Pancreas (tissue), 10 donors: ENCODE measurements around the gene ARHGEF7. TPM values are rescaled to one million over a fixed set of nuclear protein-coding genes. Genes with fewer than 3 reads are reported as not detected.

Experiments
- ATAC-seq, 4 donors: fragments of 200-7000 bp; cut with Tn5 transposase; one replicate each; pipeline versions ENCODE4 v1.8.0 to v1.9.1; 2020; ENCODE audit warnings: mild to moderate bottlenecking in 4 of 4, moderate library complexity in 4 of 4
- DNase-seq, 6 donors: peaks; one replicate each; pipeline ENCODE4 v3.0.0-alpha.2; 2020
- FAIRE-seq: peaks from 2 replicates; lab custom pipeline; 2012; peaks lifted over from hg19 to GRCh38; lab: Jason Lieb, UNC
- H3K27ac ChIP-seq, 4 donors: fragments of 200-600 bp; sonication (generic); 1 replicate in 3 of 4; 2 replicates in 1 of 4; pipeline versions ENCODE4 v1.5.0 to v1.8.0; 2020
- H3K27me3 ChIP-seq, 4 donors: fragments of 200-600 bp; one replicate each; pipeline ENCODE4 v1.8.0; 2021
- H3K36me3 ChIP-seq, 3 donors: fragments of 200-600 bp; sonication (generic) in 1 of 3; one replicate each; pipeline versions ENCODE4 v1.5.0 to v1.8.0; 2020 to 2021
- H3K4me1 ChIP-seq, 3 donors: fragments of 200-600 bp; one replicate each; pipeline ENCODE4 v1.8.0; 2021
- H3K4me3 ChIP-seq, 4 donors: fragments of 200-600 bp; sonication (generic) in 2 of 4; one replicate each; pipeline versions ENCODE4 v1.5.0 to v1.8.0; 2020 to 2021
- H3K9me3 ChIP-seq, 4 donors: fragments of 200-600 bp; one replicate each; pipeline ENCODE4 v1.8.0; 2021
- CTCF ChIP-seq, 4 donors: fragments of 200-600 bp; sonication (generic) in 3 of 4; IDR thresholded peaks; one replicate each; pipeline versions ENCODE4 v1.5.0 to v1.8.0; 2021; ENCODE audit warnings: antibody characterized with exemption in 4 of 4
- WGBS, 2 donors: extraction: QIAGEN DNeasy Blood & Tissue Kit; methylation state at CpG; one replicate each; pipeline ENCODE4 v1.1.7; 2013; 5-methylcytosine and 5-hydroxymethylcytosine counted together
- intact Hi-C, 3 donors: fragments of 100-400 bp; cut with DNase I; formaldehyde crosslinking; loops; one replicate each; pipeline versions ENCODE4 v1.11.1 to v1.14.2; 2022
- polyA plus RNA-seq, 2 donors: library from polyadenylated mRNA; stranded (reverse); fragments of 200-250 nt; gene quantifications; one replicate each; pipeline ENCODE4 v1.2.3, GENCODE V29; 2013
- total RNA-seq, 6 donors: library from RNA; stranded (reverse); fragmentation: NEBNext Ultra II Directional in 4 of 6; extraction: Animal tissue kit (Norgen Biotek cat#: 25700) in 4 of 6; gene quantifications; one replicate each; pipeline versions ENCODE4 v1.2.1 to v1.2.4, GENCODE V29; 2021 to 2023
- donor health status: healthy with polysubstance abuse.
- donor health status: DM: no; HTN: no; CAD: no; lungs with moderate emphysema.
- donor health status: DM: no; HTN: no; CAD: no.
- donor health status: control.
- donor health status: control.
- donor health status: Bipolar disorder and iron deficiency.
- donor health status: DM: yes; HTN: yes; CAD: no.
- donor health status: DM: no; HTN: no; CAD: no.
- donor health status: DM: no; HTN: no; CAD: no.
- donor health status: DM: yes; HTN: yes; CAD: no.

Gene ARHGEF7
- total and polyA plus RNA-seq, 8 donors, result 13.4 to 37.7 (median 22.2) TPM

GRCh38 chr13:111225166-111225565 lies 110.1 kb downstream of the ARHGEF7 start:
- ATAC-seq, result no peak
- Histone ChIP-seq H3K9me3 (no peaks in the 10 kb centered on the region), H3K36me3 (no peaks in the 10 kb centered on the region), H3K27ac (no peak overlapping the region), H3K27me3 (no peaks in the 10 kb centered on the region), H3K4me3 (no peak overlapping the region), H3K4me1 (no peaks in the 10 kb centered on the region)
- no peak for TF ChIP-seq CTCF (IDR thresholded peaks at IDR 0.05)
- 92% methylated on average over 6 of the region's 6 CpGs for WGBS, 2 donors
- no peak for DNase-seq
- no peak for FAIRE-seq
- intact Hi-C loops, result loop anchor here in 1 of 3 donors (10.0 kb wide), 1 partner anchor 150 kb away; no protein-coding TSS in a partner anchor

DNA sequence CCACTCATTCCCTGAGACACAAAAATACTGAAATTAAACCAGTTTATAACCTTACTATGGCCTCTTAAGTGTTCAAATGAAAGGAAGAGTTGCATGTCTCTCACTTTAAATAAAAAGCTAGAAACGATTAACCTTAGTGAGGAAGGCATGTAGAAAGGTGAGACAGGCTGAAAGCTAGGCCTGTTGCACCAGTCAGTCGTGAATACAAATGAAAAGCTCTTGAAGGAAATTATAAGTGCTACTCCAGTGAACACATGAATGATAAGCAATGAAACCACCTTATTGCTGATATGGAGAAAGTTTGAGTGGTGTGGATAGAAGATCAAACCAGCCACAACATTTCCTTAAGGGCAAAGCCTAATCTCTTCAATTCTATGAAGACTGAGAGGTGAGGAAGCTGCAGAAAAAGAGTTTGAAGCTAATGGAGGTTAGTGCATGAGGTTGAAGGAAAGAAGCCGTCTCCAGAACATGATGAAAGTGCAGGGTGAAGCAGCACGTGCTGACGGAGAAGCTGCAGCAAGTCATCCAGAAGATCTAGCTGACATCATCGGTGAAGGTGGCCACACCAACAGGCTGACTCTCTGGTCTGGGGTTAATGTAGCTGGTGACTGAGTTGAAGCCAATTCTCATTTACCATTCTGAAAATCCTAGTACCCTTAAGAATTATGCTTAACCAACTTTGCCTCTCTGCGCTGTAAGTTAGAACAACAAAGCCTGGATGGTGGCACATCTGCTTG lies 110.9 kb downstream of the ARHGEF7 start:
- Histone ChIP-seq H3K9me3 (no peaks in the 10 kb centered on the region), H3K27me3 (no peaks in the 10 kb centered on the region), H3K27ac (no peak overlapping the region), H3K36me3 (no peaks in the 10 kb centered on the region), H3K4me3 (no peak overlapping the region), H3K4me1 (no peaks in the 10 kb centered on the region)
- ATAC-seq (no peak), FAIRE-seq (no peak), DNase-seq (no peak)
- intact Hi-C loops, result loop anchor here in 1 of 3 donors (10.0 kb wide), 1 partner anchor 151 kb away; no protein-coding TSS in a partner anchor
- TF ChIP-seq CTCF (IDR thresholded peaks at IDR 0.05), result no peak
- WGBS, 2 donors, result 73 to 82% methylated on average over 7 of the region's 7 CpGs

- no peaks in the 10 kb centered on the region for H3K4me1 ChIP-seq
- H3K9me3 ChIP-seq, result no peaks in the 10 kb centered on the region
- H3K27me3 ChIP-seq, result no peaks in the 10 kb centered on the region
- intact Hi-C loops, result loop anchor here in 1 of 3 donors (10.0 kb wide), 1 partner anchor 153 kb away; no protein-coding TSS in a partner anchor
- TF ChIP-seq CTCF (IDR thresholded peaks at IDR 0.05), result no peak
- H3K27ac ChIP-seq, result no peak overlapping the region
- DNase-seq, result no peak
- no peaks in the 10 kb centered on the region for H3K36me3 ChIP-seq
- ATAC-seq, result no peak
- 54 to 62% methylated on average over 2 of the region's 2 CpGs for WGBS, 2 donors
- FAIRE-seq, result no peak
- H3K4me3 ChIP-seq, result no peak overlapping the region
These were observed 112.3 kb downstream of the ARHGEF7 start for GRCh38 chr13:111227405-111227804.

GRCh38 chr13:111228262-111229144 lies 113.4 kb downstream of the ARHGEF7 start:
- intact Hi-C loops, result loop anchor here in 1 of 3 donors (10.0 kb wide), 1 partner anchor 154 kb away; no protein-coding TSS in a partner anchor
- H3K4me3 ChIP-seq, result no peak overlapping the region

More at GRCh38 chr13:111228262-111229144, 113.4 kb downstream of the ARHGEF7 start:
- H3K4me1 ChIP-seq, result no peaks in the 10 kb centered on the region
- TF ChIP-seq CTCF (IDR thresholded peaks at IDR 0.05), result no peak
- H3K9me3 ChIP-seq, result no peaks in the 10 kb centered on the region
- WGBS, 2 donors, result 86 to 91% methylated on average over 27 of the region's 27 CpGs
- no peak for DNase-seq
- H3K36me3 ChIP-seq, result no peaks in the 10 kb centered on the region
- no peak for FAIRE-seq
- ATAC-seq, result peak in 3 of 4 donors; percentile 39 to 66 (median 43)
- no peak overlapping the region for H3K27ac ChIP-seq
- no peaks in the 10 kb centered on the region for H3K27me3 ChIP-seq
